ENCODE measurements around the gene YDJC. TPM values are rescaled to one million over a fixed set of nuclear protein-coding genes. Genes with fewer than 3 reads are reported as not detected.
"Not testable (repeated sequence)": the region's sequence is repeated elsewhere in the genome, so short reads cannot be mapped to it uniquely, and the experiment has no call there.

YDJC gene
- total and polyA plus RNA-seq, 7 donors, result 2.4 to 5.8 (median 4.0) TPM

- DNase-seq, result no peak
- H3K36me3 ChIP-seq (ENCODE audit: insufficient read depth in 1 of 2, low read depth in 1 of 2), result peaks cover 0 to 5% of the 10 kb centered on the region in 2 donors
- no peaks in the 10 kb centered on the region for H3K9me3 ChIP-seq
- intact Hi-C loops (cut with DNase I), result no loop called here
- no peak overlapping the region for H3K27ac ChIP-seq
- no peak for TF ChIP-seq CTCF (IDR thresholded peaks at IDR 0.05)
- peaks cover 10% of the 10 kb centered on the region for H3K4me1 ChIP-seq
- no peaks in the 10 kb centered on the region for H3K27me3 ChIP-seq (ENCODE audit: insufficient read depth in 3 of 3, low read length in 2 of 3)
- H3K4me3 ChIP-seq, result no peak overlapping the region
- WGBS, 3 donors, result 90 to 96% (median 93%) methylated on average over 7 of the region's 7 CpGs
- ATAC-seq, result no peak
Observed at GRCh38 chr22:21650280-21650679, 20.5 kb upstream of the YDJC start.

GRCh38 chr22:21646608-21647590, 17.1 kb upstream of the YDJC start:
- H3K27ac ChIP-seq, result no peak overlapping the region
- peaks cover 15% of the 10 kb centered on the region for H3K4me1 ChIP-seq
- intact Hi-C loops (cut with DNase I), result no loop called here
- 43 to 44% (median 44%) methylated on average over 14 of the region's 14 CpGs for whole genome bisulfite sequencing, 3 donors
- H3K9me3 ChIP-seq, result no peaks in the 10 kb centered on the region
- DNase-seq, result peak; percentile 69 to 81
- no peaks in the 10 kb centered on the region for H3K27me3 ChIP-seq (ENCODE audit: insufficient read depth in 3 of 3, low read length in 2 of 3)
- peak; percentile 89 for TF ChIP-seq CTCF (IDR thresholded peaks at IDR 0.05)
- peaks cover 0 to 10% of the 10 kb centered on the region in 2 donors for H3K36me3 ChIP-seq (ENCODE audit: insufficient read depth in 1 of 2, low read depth in 1 of 2)
- no peak overlapping the region for H3K4me3 ChIP-seq
- peak; percentile 40 to 51 (median 44) for ATAC-seq

- WGBS, 3 donors, result 89 to 91% (median 90%) methylated on average over 6 of the region's 6 CpGs
- DNase-seq, H3K27ac ChIP-seq: not testable (repeated sequence)
Observed at GRCh38 chr22:21645513-21645912, 15.7 kb upstream of the YDJC start.

GRCh38 chr22:21643533-21644357, 13.9 kb upstream of the YDJC start:
- no peak for ATAC-seq
- H3K27me3 ChIP-seq (ENCODE audit: insufficient read depth in 3 of 3, low read length in 2 of 3), result no peaks in the 10 kb centered on the region
- intact Hi-C loops (cut with DNase I), result no loop called here
- WGBS, 3 donors, result 89 to 91% (median 90%) methylated on average over 22 of the region's 22 CpGs
- no peak for DNase-seq
- TF ChIP-seq CTCF (IDR thresholded peaks at IDR 0.05), result no peak
- H3K9me3 ChIP-seq, result no peaks in the 10 kb centered on the region
- H3K4me3 ChIP-seq, result peak overlapping the region; percentile 81
- H3K4me1 ChIP-seq, result peaks cover 18% of the 10 kb centered on the region
- H3K27ac ChIP-seq, result no peak overlapping the region
- H3K36me3 ChIP-seq (ENCODE audit: insufficient read depth in 1 of 2, low read depth in 1 of 2), result peaks cover 0 to 10% of the 10 kb centered on the region in 2 donors

More at GRCh38 chr22:21645513-21645912, 15.7 kb upstream of the YDJC start:
- ATAC-seq; H3K9me3 ChIP-seq; intact Hi-C loops (cut with DNase I); H3K27me3 ChIP-seq (ENCODE audit: insufficient read depth in 3 of 3, low read length in 2 of 3); H3K4me3 ChIP-seq: not testable (repeated sequence)
- Histone ChIP-seq H3K36me3 (ENCODE audit: insufficient read depth in 1 of 2, low read depth in 1 of 2) (peaks cover 0 to 10% of the 10 kb centered on the region in 2 donors), H3K4me1 (peaks cover 18% of the 10 kb centered on the region)
